ELR (cell line): ENCODE results near the gene SYPL1.
"Not testable (repeated sequence)": the region's sequence is repeated elsewhere in the genome, so short reads cannot be mapped to it uniquely, and the experiment has no call there.

Source experiments
- DNase-seq: peaks from one replicate; pipeline ENCODE4 v3.0.0-alpha.2; 2015; ENCODE audit warnings: low read depth

Gene SYPL1

DNA sequence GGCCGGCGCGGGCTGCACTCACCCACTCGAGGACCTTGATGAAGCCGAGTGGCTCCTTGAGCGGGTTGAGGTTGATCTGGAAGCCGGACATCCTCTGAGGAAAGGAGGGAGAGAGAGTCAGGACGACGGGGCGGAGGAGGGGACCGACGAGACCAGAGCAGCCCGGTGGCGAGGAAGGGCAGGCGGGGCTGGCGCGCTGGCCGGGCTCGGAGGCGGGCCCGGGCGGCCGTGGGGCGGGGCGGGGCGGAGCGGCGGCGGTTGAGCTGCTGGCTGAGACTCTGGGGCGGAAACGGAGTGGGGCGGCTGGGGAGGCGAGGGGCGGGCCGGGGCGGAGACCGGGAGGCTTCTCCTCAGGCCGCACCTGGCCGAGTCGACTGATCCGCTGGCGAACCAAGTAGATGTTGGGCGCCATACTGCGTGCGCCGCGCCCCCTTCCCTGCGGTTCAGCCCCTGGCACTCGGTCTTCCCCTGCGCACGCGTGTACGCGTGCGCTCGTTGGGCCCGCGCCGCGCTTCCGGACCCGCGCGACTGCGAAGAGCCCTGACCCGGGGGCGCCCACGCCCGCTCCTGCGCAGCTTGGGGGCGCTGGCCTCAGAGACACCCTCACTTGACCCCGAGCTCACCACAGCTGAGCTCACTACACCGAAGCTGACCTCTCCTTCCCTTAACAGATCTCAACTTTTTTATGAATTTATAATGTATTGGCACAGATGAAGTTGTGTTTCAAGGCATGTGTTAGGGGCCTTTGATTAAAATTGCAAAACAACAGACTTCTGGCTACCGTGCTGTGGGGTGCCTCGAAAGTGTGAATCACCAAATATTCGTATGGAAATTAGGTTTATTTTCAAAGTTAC is at the start of gene SYPL1:
TSS of gene SYPL1 (minus strand) at position 195 of the 854 bp plus-strand sequence. CDS start at position 91, 104 bp downstream.
- peak; percentile 92 for DNase-seq

- no peak for DNase-seq
These were observed 42.9 kb upstream of the SYPL1 start for GRCh38 chr7:106155027-106155426.

GRCh38 chr7:106153891-106154449 is 41.9 kb upstream of the SYPL1 start:
- DNase-seq, result peak; percentile 79

DNA sequence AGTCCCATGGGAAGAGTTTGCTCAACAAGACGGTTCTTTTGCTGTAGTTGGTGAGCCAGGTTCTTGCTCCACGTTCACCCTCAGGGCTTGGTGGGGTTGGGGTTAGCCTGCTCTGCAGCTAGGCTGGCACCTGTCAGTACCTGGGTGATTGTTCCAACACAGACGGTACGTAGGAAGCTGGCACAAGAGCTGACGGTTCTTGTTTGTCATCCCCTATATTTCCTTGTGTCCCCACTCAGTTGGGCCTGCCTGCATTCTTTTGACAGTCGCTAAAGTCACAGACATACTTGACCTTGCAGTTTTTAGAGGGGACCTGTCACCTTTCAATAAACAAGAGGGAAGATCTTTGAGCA is 40.2 kb upstream of the SYPL1 start:
- DNase-seq, result no peak

- DNase-seq, result no peak
These were observed 39.6 kb upstream of the SYPL1 start for GRCh38 chr7:106151459-106152312.

DNA sequence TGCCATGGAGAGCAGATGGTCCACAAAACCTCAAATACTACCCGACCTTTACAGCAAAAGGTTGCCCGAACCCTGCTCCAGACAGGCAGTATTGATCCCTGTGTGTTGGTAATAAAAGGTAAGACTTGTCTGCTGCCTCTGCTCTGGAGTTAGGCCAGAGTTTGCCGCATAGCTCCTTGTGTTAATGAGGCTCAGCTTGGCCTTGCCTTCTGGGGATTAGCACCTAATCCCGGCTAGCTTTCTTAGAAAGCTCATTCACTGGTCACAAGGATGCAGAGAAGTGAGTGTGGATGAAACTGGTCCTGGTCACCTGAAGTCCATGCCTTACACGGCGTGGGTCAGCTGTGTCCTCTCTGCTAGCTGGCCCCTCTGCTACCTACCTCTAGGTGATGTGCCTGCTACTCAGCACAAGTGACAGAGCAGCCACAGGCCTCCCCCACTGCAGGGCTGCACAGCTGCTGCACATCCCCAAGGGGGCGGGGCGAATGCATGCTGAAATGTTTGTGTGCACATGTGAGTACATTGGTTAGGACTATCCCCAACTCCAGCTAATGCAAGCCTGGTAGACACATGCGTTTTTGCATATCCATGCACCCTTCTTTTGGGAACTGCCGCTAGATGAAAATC is 31.7 kb upstream of the SYPL1 start:
- DNase-seq, result no peak

DNA sequence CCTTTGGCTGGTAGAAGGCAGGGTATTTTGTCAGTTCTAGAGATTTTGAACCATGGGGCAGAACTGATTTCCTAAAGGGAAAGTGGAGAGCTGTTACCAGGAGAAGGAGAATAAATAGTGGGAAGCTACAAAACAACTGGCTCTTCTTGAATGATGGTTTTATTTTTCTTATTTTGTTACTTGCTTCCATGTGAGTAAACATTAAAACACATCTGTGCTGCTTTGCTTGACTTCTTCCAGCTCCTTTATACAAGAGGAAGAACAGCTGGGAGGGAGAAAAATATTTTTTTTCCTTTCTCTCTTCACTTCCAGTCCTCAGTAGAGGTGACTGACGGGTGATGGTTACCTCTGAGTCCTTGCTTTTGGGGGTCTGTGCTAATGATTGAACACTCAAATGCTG is 30.0 kb upstream of the SYPL1 start:
- DNase-seq, result no peak

GRCh38 chr7:106140406-106141173 is 28.5 kb upstream of the SYPL1 start:
- no peak for DNase-seq

- no peak for DNase-seq
These were observed 27.4 kb upstream of the SYPL1 start for GRCh38 chr7:106139265-106140251.

DNA sequence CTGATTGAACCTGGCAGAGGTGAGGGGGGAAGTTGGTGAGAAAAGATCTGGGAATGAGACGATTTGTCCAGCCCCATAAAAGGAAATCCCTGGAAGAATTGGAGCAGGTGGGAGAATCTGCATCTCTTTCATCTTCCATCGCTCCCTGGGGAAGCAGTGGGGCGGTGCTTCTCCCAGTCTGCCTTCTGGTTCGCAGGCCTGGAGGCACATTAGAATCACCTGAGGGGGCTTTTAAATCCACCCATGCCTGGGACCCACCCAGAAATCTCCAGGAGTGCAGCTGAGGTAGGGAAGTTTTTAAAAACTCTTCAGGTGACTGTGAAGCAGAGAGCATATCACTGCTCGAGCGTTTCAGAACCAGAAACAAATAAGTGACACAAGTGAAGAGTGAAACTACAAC is 26.7 kb upstream of the SYPL1 start:
- no peak for DNase-seq

- not testable (repeated sequence) for DNase-seq
These were observed 26.1 kb upstream of the SYPL1 start for GRCh38 chr7:106138181-106138580.

DNA sequence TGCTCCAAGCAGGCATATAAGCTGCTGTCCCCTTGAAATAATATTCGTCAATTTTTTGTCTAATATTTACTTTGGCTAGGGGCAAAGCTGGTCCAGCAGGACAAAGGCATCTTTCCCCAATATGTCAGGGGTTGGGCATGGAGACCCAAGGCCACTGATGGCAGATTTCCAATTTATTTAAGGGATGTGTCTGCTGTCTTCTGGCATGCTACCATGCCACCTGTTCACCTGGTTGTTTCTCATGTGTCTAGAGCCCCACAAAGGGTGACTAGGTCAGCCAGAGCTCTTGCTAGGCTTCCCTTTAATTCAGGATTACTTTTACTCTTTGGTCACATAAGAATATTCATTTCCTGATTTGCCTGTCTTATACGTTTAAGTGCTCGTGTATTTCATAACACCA is 22.1 kb upstream of the SYPL1 start:
- no peak for DNase-seq

- DNase-seq, result no peak
These were observed 17.2 kb upstream of the SYPL1 start for GRCh38 chr7:106129291-106129690.

DNA sequence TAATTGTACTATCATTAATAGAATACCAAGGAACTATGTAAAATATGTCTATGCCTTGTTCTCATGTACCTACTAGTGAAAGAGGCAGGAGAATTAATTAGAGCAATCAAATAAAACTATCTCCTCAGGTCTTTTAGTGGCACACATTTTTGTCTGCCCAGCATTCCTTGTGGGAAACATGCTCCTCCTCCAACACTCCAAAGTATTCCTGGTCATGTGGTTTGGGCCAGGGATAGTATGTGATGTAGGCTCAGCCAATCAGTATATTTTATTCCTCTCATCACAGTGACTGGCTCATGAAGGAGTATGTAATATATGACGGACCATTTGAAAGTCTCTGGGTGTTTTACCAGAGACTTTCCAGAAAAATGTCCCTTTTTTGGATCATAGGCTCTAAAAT is 16.7 kb upstream of the SYPL1 start:
- DNase-seq, result no peak

- DNase-seq, result peak; percentile 43
These were observed 16.1 kb upstream of the SYPL1 start for GRCh38 chr7:106127984-106128780.

GRCh38 chr7:106126170-106126938 is 14.2 kb upstream of the SYPL1 start:
- peak; percentile 90 for DNase-seq

DNA sequence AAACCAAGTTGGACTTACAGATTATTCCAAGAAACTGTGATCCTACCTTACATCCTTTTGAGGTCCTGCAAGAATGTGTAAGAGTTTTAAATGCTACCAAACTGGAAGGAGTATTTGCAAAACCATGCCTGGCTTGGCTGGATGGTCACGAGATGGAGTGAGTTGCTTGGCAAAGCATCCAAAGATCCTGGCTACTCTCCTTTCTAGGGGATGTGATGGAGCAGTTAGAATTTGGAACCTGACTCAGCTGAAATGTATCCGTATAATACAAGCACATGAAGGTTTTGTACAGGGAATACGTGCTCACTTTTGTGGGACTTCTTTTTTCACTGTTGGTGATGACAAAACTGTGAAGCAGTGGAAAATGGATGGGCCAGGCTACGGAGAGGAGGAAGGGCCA is 13.3 kb upstream of the SYPL1 start:
- DNase-seq, result no peak

GRCh38 chr7:106124186-106124585 is 12.1 kb upstream of the SYPL1 start:
- DNase-seq, result no peak

DNA sequence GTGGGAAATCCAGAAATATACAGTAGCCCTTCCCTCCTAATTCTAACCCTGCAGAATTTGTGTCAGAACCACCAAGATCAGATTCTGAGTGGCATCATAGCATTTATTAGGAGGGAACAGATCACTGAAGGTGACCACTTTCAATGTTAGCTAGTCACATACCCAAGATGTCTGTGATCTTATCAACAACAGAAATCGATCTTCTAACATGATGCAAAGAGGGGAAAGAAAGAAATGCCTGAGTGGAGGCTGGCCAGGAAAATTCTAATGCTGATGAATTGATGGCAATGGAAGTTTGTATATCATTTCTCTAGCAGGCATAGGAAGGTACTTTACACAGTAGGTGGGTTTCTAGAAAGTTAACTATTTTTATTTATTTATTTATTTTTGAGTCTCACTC is 10.6 kb upstream of the SYPL1 start:
- no peak for DNase-seq
